Loucy (cell line): ENCODE data around the gene JADE2.

Experiments used
- EZH2phosphoT487 ChIP-seq: fragments of 200-600 bp; IDR thresholded peaks from 2 replicates; pipeline ENCODE4 v1.6.1; 2018; ENCODE audit warnings: antibody characterized with exemption, mild to moderate bottlenecking, moderate library complexity, borderline replicate concordance
- TF ChIP-seq, protein P1 (sequence below): fragments of 200-600 bp; sonication (generic); conservative IDR thresholded peaks from 2 replicates; pipeline ENCODE4 v1.5.1; 2014; ENCODE audit warnings: mild to moderate bottlenecking, antibody characterized with exemption, low read length

- TF ChIP-seq, protein P1, sequence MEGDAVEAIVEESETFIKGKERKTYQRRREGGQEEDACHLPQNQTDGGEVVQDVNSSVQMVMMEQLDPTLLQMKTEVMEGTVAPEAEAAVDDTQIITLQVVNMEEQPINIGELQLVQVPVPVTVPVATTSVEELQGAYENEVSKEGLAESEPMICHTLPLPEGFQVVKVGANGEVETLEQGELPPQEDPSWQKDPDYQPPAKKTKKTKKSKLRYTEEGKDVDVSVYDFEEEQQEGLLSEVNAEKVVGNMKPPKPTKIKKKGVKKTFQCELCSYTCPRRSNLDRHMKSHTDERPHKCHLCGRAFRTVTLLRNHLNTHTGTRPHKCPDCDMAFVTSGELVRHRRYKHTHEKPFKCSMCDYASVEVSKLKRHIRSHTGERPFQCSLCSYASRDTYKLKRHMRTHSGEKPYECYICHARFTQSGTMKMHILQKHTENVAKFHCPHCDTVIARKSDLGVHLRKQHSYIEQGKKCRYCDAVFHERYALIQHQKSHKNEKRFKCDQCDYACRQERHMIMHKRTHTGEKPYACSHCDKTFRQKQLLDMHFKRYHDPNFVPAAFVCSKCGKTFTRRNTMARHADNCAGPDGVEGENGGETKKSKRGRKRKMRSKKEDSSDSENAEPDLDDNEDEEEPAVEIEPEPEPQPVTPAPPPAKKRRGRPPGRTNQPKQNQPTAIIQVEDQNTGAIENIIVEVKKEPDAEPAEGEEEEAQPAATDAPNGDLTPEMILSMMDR = no peak
- no peak for TF ChIP-seq EZH2phosphoT487
Measured at GRCh38 chr5:134524826-134525682, at the start of gene JADE2.
